Measurements from ENCODE around the gene CDH13.

The CDH13 gene

DNA sequence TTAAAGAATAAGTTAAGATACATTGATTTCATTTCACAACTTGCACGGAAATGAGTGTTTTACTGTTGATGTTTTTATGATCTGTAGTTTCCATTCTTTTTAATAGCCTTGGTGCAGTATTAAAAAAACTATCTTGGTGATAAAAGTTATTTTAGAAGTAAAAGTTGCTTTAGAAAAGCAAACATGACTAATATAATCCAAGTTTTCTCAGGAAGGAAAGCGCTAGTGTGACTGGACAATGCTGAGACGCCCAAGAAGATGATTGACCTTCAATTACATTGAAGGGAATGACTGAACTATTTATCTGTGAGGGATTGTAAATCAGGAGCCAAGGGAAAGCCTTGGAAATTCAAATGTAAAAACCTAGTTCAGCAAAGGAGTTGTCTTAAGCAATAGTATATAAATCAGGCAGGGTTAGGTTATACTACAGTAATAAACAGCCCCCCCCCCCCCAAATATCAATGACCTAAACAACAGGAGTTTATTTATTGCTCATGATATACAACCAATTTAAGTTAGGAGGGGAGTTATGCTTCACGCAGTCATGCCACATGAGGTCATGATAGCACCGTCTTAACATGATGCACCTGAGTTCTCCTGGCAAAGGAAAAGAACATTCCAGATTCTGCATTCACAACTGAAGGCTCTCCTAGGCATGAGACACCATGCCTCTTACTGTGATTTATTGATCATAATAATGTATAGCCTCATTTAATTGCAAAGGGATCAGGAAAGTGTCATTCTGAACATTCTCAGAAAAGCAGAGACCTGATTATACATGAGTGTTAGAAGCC is 443.8 kb downstream of the CDH13 start:
- no peak overlapping the region for H4K8ac ChIP-seq (ENCODE audit: low read length)
- H3K27ac ChIP-seq (ENCODE audit: low read length, poor library complexity, severe bottlenecking): no peak overlapping the region
- H3K4me1 ChIP-seq (ENCODE audit: control insufficient read depth, insufficient read depth, low read depth, low read length): peaks cover 2% of the 10 kb centered on the region
- no peak overlapping the region for H3K4ac ChIP-seq (ENCODE audit: low read depth in 1 of 2, low read length in 2 of 2)
- no peaks in the 10 kb centered on the region for H3K79me1 ChIP-seq (replicated peaks; ENCODE audit: low read length, poor library complexity, severe bottlenecking)
- H2AK5ac ChIP-seq (ENCODE audit: low read length, severe bottlenecking): no peak overlapping the region
- H3K36me3 ChIP-seq (ENCODE audit: control insufficient read depth in 1 of 2, insufficient read depth in 2 of 2, low read depth in 1 of 2, low read length in 2 of 2): no peaks in the 10 kb centered on the region
- H3K9me3 ChIP-seq (ENCODE audit: control insufficient read depth, low read length): no peaks in the 10 kb centered on the region
- no peak overlapping the region for H2AFZ ChIP-seq (ENCODE audit: low read depth, low read length)
- no peak overlapping the region for H2BK120ac ChIP-seq (ENCODE audit: low read depth, low read length)
- DNase-seq: no peak
- no peak overlapping the region for H3K4me3 ChIP-seq (ENCODE audit: insufficient read depth in 1 of 2, low read depth in 1 of 2, low read length in 2 of 2)
- no peak overlapping the region for H2BK5ac ChIP-seq (ENCODE audit: low read depth, low read length, poor library complexity, severe bottlenecking)
- H3K18ac ChIP-seq (ENCODE audit: low read depth in 1 of 2, low read length in 2 of 2): no peak overlapping the region
- H2BK12ac ChIP-seq (ENCODE audit: low read length in 2 of 2): no peak overlapping the region
- no peak overlapping the region for H3K9ac ChIP-seq (ENCODE audit: low read length)
- H3K14ac ChIP-seq (ENCODE audit: low read length in 2 of 2): no peak overlapping the region
- H3K23ac ChIP-seq (ENCODE audit: low read length in 2 of 2): no peak overlapping the region
- H4K91ac ChIP-seq (ENCODE audit: low read length): no peak overlapping the region
- no peak overlapping the region for H3K4me2 ChIP-seq (ENCODE audit: low read length, poor library complexity, severe bottlenecking)
- no peaks in the 10 kb centered on the region for H3K27me3 ChIP-seq (ENCODE audit: control insufficient read depth in 1 of 2, insufficient read depth in 1 of 2, low read length in 2 of 2)
- WGBS: 92% methylated on average over 4 of the region's 5 CpGs
- H2BK15ac ChIP-seq (ENCODE audit: low read depth, poor library complexity, severe bottlenecking): no peak overlapping the region

DNA sequence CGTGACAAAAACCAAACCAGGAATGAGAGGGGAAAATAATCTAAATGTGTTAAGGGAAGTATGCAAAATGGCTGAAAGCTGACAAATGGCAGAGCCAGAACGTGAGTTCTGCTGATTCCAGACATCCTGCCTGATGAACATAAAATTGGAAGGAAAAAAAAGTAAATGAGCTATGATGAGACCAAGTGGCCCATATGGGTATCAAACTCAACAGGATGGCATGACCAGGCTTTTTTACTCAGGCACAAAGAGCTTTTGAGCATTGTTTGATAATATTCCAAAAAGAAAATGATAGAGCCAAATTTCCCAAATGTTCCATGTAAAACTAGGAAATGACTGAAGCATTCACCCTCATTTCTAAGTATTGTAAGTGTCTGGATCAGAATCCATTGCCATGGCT is 449.2 kb downstream of the CDH13 start:
- H3K4ac ChIP-seq (ENCODE audit: low read depth in 1 of 2, low read length in 2 of 2): no peak overlapping the region
- no peak overlapping the region for H2BK15ac ChIP-seq (ENCODE audit: low read depth, poor library complexity, severe bottlenecking)
- H3K4me2 ChIP-seq (ENCODE audit: low read length, poor library complexity, severe bottlenecking): no peak overlapping the region
- no peak overlapping the region for H2AFZ ChIP-seq (ENCODE audit: low read depth, low read length)
- DNase-seq: no peak
- no peaks in the 10 kb centered on the region for H3K36me3 ChIP-seq (ENCODE audit: control insufficient read depth in 1 of 2, insufficient read depth in 2 of 2, low read depth in 1 of 2, low read length in 2 of 2)
- H3K14ac ChIP-seq (ENCODE audit: low read length in 2 of 2): no peak overlapping the region
- no peak overlapping the region for H4K8ac ChIP-seq (ENCODE audit: low read length)
- WGBS: 67% methylated on average over 2 of the region's 2 CpGs
- no peak overlapping the region for H2BK5ac ChIP-seq (ENCODE audit: low read depth, low read length, poor library complexity, severe bottlenecking)
- H4K91ac ChIP-seq (ENCODE audit: low read length): no peak overlapping the region
- no peak overlapping the region for H3K18ac ChIP-seq (ENCODE audit: low read depth in 1 of 2, low read length in 2 of 2)
- no peaks in the 10 kb centered on the region for H3K9me3 ChIP-seq (ENCODE audit: control insufficient read depth, low read length)
- H3K4me3 ChIP-seq (ENCODE audit: insufficient read depth in 1 of 2, low read depth in 1 of 2, low read length in 2 of 2): no peak overlapping the region
- H3K4me1 ChIP-seq (ENCODE audit: control insufficient read depth, insufficient read depth, low read depth, low read length): peaks cover 2% of the 10 kb centered on the region
- no peak overlapping the region for H3K23ac ChIP-seq (ENCODE audit: low read length in 2 of 2)
- H2BK12ac ChIP-seq (ENCODE audit: low read length in 2 of 2): no peak overlapping the region
- no peak overlapping the region for H3K9ac ChIP-seq (ENCODE audit: low read length)
- H3K27ac ChIP-seq (ENCODE audit: low read length, poor library complexity, severe bottlenecking): no peak overlapping the region
- no peaks in the 10 kb centered on the region for H3K27me3 ChIP-seq (ENCODE audit: control insufficient read depth in 1 of 2, insufficient read depth in 1 of 2, low read length in 2 of 2)
- H3K79me1 ChIP-seq (replicated peaks; ENCODE audit: low read length, poor library complexity, severe bottlenecking): peaks cover 4% of the 10 kb centered on the region
- no peak overlapping the region for H2AK5ac ChIP-seq (ENCODE audit: low read length, severe bottlenecking)
- no peak overlapping the region for H2BK120ac ChIP-seq (ENCODE audit: low read depth, low read length)

DNA sequence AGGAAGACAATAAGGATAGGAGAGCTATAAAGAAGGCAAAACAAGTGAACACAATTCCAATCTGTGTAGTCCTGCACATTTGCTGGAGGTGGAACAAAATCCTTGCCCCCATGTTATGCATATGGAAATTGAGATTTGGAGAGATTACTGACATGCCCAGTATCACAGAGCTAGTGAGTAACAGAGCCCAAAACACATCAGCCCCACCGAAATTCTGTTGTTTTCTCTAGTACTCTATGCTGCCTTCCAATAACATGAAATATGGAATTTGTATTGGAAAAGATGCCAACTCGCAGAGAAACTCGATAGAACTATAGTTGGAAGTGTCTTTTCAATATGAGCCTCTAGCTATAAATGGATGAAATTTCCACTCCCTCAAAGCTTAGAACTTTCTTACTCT is 456.6 kb downstream of the CDH13 start:
- Histone ChIP-seq H2BK12ac (ENCODE audit: low read length in 2 of 2) (no peak overlapping the region), H2AFZ (ENCODE audit: low read depth, low read length) (no peak overlapping the region), H3K18ac (ENCODE audit: low read depth in 1 of 2, low read length in 2 of 2) (no peak overlapping the region), H3K27ac (ENCODE audit: low read length, poor library complexity, severe bottlenecking) (no peak overlapping the region), H3K27me3 (ENCODE audit: control insufficient read depth in 1 of 2, insufficient read depth in 1 of 2, low read length in 2 of 2) (no peaks in the 10 kb centered on the region), H3K79me1 (replicated peaks; ENCODE audit: low read length, poor library complexity, severe bottlenecking) (peaks cover 3% of the 10 kb centered on the region), H2AK5ac (ENCODE audit: low read length, severe bottlenecking) (no peak overlapping the region), H3K4me1 (ENCODE audit: control insufficient read depth, insufficient read depth, low read depth, low read length) (peaks cover 2% of the 10 kb centered on the region), H3K9me3 (ENCODE audit: control insufficient read depth, low read length) (peaks cover 4% of the 10 kb centered on the region), H3K23ac (ENCODE audit: low read length in 2 of 2) (no peak overlapping the region), H3K4me2 (ENCODE audit: low read length, poor library complexity, severe bottlenecking) (no peak overlapping the region), H3K9ac (ENCODE audit: low read length) (no peak overlapping the region), H3K14ac (ENCODE audit: low read length in 2 of 2) (no peak overlapping the region), H4K8ac (ENCODE audit: low read length) (no peak overlapping the region), H3K36me3 (ENCODE audit: control insufficient read depth in 1 of 2, insufficient read depth in 2 of 2, low read depth in 1 of 2, low read length in 2 of 2) (no peaks in the 10 kb centered on the region), H3K4ac (ENCODE audit: low read depth in 1 of 2, low read length in 2 of 2) (no peak overlapping the region), H2BK5ac (ENCODE audit: low read depth, low read length, poor library complexity, severe bottlenecking) (no peak overlapping the region), H4K91ac (ENCODE audit: low read length) (no peak overlapping the region), H3K4me3 (ENCODE audit: insufficient read depth in 1 of 2, low read depth in 1 of 2, low read length in 2 of 2) (no peak overlapping the region), H2BK120ac (ENCODE audit: low read depth, low read length) (no peak overlapping the region), H2BK15ac (ENCODE audit: low read depth, poor library complexity, severe bottlenecking) (no peak overlapping the region)
- DNase-seq: no peak
- WGBS: no CpG with 5 or more reads among the region's 3 CpGs

DNA sequence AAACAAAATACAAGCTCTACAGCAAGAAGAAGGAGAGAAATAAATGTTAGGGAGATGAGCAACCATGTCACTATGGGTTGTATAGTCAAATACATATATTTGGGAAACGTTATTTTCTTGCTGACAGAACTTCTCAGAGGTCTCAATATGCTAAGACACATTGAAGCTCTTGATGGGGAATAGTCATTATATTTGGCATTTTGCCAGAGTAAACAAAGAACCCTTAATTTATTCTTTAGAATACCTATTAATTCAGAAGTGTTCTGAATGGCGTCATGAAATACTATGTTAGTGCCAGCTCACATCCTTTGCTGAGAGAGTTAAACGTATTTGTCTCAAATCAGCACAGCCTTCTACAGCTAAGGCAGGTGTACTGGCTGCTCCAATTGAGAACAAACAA is 458.9 kb downstream of the CDH13 start:
- WGBS: 59% methylated on average over 3 of the region's 3 CpGs
- H3K4me1 ChIP-seq (ENCODE audit: control insufficient read depth, insufficient read depth, low read depth, low read length): peaks cover 2% of the 10 kb centered on the region

More for the DNA sequence above, 458.9 kb downstream of the CDH13 start:
- Histone ChIP-seq H3K14ac (ENCODE audit: low read length in 2 of 2) (no peak overlapping the region), H4K8ac (ENCODE audit: low read length) (no peak overlapping the region), H3K9ac (ENCODE audit: low read length) (no peak overlapping the region), H3K27ac (ENCODE audit: low read length, poor library complexity, severe bottlenecking) (no peak overlapping the region), H2BK15ac (ENCODE audit: low read depth, poor library complexity, severe bottlenecking) (no peak overlapping the region), H3K36me3 (ENCODE audit: control insufficient read depth in 1 of 2, insufficient read depth in 2 of 2, low read depth in 1 of 2, low read length in 2 of 2) (no peaks in the 10 kb centered on the region), H3K9me3 (ENCODE audit: control insufficient read depth, low read length) (peaks cover 4% of the 10 kb centered on the region), H2BK5ac (ENCODE audit: low read depth, low read length, poor library complexity, severe bottlenecking) (no peak overlapping the region), H3K4me2 (ENCODE audit: low read length, poor library complexity, severe bottlenecking) (no peak overlapping the region), H3K23ac (ENCODE audit: low read length in 2 of 2) (no peak overlapping the region), H3K4ac (ENCODE audit: low read depth in 1 of 2, low read length in 2 of 2) (no peak overlapping the region), H4K91ac (ENCODE audit: low read length) (no peak overlapping the region), H3K18ac (ENCODE audit: low read depth in 1 of 2, low read length in 2 of 2) (no peak overlapping the region), H3K27me3 (ENCODE audit: control insufficient read depth in 1 of 2, insufficient read depth in 1 of 2, low read length in 2 of 2) (no peaks in the 10 kb centered on the region), H3K79me1 (replicated peaks; ENCODE audit: low read length, poor library complexity, severe bottlenecking) (no peaks in the 10 kb centered on the region), H3K4me3 (ENCODE audit: insufficient read depth in 1 of 2, low read depth in 1 of 2, low read length in 2 of 2) (no peak overlapping the region), H2BK120ac (ENCODE audit: low read depth, low read length) (no peak overlapping the region), H2AFZ (ENCODE audit: low read depth, low read length) (no peak overlapping the region), H2BK12ac (ENCODE audit: low read length in 2 of 2) (no peak overlapping the region), H2AK5ac (ENCODE audit: low read length, severe bottlenecking) (no peak overlapping the region)
- DNase-seq: no peak
